ENCODE data around the gene CDH2. TPM values are rescaled to one million over a fixed set of nuclear protein-coding genes. Genes with fewer than 3 reads are reported as not detected.

Gene CDH2
- total RNA-seq, 1 experiment from 2014 or later = 42.3 TPM

- ATAC-seq = no peak
These were observed 6.6 kb upstream of the CDH2 start for GRCh38 chr18:28183418-28184078.

DNA sequence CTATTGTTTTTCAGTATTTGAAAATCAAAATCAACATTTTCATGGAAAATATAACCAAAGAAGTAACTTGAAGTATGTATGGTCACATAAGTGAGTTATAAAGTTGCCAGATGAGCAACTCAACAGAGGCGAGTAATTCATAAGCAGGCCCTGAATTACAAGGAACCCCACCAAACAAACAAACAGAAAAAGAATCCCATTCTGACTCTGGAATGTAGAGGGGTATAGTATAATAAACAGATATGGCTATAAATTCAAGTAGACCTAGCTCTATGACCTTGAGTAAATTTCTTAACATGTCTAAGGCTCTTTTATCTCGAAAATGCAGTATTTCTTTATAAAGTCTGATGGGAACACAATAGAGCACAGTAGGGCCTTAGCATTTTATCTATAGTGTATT lies 4.7 kb upstream of the CDH2 start:
- in situ Hi-C loops (cut with HindIII; ENCODE audit: low pct_unique_long_range_greater_than_20kb, low sequenced_read_pairs) (no loop called here), intact Hi-C loops (cut with micrococcal nuclease; ENCODE audit: unreplicated experiment) (no loop called here)
- Histone ChIP-seq H3K27ac (ENCODE audit: low read length) (no peak overlapping the region), H3K4me1 (ENCODE audit: control insufficient read depth, insufficient read depth, low read length) (no peaks in the 10 kb centered on the region; the same call in 1 of the 2 replicates), H3K9me3 (ENCODE audit: control insufficient read depth, insufficient read depth, low read depth, low read length) (no peaks in the 10 kb centered on the region), H3K27me3 (ENCODE audit: control insufficient read depth, insufficient read depth, low read length) (no peaks in the 10 kb centered on the region), H3K4me3 (ENCODE audit: low read depth in 2 of 2, low read length in 2 of 2) (no peak overlapping the region), H3K36me3 (ENCODE audit: control insufficient read depth, insufficient read depth, low read length) (no peaks in the 10 kb centered on the region)
- DNase-seq (ENCODE audit: low read depth, low spot score) (no peak), ATAC-seq (no peak)
- ChIA-PET POLR2A (no interaction called here), CTCF (no interaction called here)
- TF ChIP-seq, protein P1, sequence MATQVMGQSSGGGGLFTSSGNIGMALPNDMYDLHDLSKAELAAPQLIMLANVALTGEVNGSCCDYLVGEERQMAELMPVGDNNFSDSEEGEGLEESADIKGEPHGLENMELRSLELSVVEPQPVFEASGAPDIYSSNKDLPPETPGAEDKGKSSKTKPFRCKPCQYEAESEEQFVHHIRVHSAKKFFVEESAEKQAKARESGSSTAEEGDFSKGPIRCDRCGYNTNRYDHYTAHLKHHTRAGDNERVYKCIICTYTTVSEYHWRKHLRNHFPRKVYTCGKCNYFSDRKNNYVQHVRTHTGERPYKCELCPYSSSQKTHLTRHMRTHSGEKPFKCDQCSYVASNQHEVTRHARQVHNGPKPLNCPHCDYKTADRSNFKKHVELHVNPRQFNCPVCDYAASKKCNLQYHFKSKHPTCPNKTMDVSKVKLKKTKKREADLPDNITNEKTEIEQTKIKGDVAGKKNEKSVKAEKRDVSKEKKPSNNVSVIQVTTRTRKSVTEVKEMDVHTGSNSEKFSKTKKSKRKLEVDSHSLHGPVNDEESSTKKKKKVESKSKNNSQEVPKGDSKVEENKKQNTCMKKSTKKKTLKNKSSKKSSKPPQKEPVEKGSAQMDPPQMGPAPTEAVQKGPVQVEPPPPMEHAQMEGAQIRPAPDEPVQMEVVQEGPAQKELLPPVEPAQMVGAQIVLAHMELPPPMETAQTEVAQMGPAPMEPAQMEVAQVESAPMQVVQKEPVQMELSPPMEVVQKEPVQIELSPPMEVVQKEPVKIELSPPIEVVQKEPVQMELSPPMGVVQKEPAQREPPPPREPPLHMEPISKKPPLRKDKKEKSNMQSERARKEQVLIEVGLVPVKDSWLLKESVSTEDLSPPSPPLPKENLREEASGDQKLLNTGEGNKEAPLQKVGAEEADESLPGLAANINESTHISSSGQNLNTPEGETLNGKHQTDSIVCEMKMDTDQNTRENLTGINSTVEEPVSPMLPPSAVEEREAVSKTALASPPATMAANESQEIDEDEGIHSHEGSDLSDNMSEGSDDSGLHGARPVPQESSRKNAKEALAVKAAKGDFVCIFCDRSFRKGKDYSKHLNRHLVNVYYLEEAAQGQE (IDR thresholded peaks at IDR 0.05; ENCODE audit: insufficient read depth in 1 of 2, low read depth in 2 of 2, low read length in 1 of 2) = no peak
- TF ChIP-seq, protein P2, sequence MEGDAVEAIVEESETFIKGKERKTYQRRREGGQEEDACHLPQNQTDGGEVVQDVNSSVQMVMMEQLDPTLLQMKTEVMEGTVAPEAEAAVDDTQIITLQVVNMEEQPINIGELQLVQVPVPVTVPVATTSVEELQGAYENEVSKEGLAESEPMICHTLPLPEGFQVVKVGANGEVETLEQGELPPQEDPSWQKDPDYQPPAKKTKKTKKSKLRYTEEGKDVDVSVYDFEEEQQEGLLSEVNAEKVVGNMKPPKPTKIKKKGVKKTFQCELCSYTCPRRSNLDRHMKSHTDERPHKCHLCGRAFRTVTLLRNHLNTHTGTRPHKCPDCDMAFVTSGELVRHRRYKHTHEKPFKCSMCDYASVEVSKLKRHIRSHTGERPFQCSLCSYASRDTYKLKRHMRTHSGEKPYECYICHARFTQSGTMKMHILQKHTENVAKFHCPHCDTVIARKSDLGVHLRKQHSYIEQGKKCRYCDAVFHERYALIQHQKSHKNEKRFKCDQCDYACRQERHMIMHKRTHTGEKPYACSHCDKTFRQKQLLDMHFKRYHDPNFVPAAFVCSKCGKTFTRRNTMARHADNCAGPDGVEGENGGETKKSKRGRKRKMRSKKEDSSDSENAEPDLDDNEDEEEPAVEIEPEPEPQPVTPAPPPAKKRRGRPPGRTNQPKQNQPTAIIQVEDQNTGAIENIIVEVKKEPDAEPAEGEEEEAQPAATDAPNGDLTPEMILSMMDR (IDR thresholded peaks at IDR 0.05) = no peak
- TF ChIP-seq POLR2AphosphoS5 (IDR thresholded peaks at IDR 0.05; ENCODE audit: low read depth, low read length) = no peak
- TF ChIP-seq TCF7L2 (IDR thresholded peaks at IDR 0.05; ENCODE audit: low read depth, low read length) = no peak
- TF ChIP-seq SIN3A (IDR thresholded peaks at IDR 0.05; ENCODE audit: borderline replicate concordance, insufficient read depth, low read depth, low read length) = no peak
- no TSS peak for BruUV-seq (replicated peaks)

More at GRCh38 chr18:28183418-28184078, 6.6 kb upstream of the CDH2 start:
- Histone ChIP-seq H3K4me3 (ENCODE audit: low read depth in 2 of 2, low read length in 2 of 2) (no peak overlapping the region), H3K4me1 (ENCODE audit: control insufficient read depth, insufficient read depth, low read length) (no peaks in the 10 kb centered on the region; the same call in 1 of the 2 replicates), H3K27me3 (ENCODE audit: control insufficient read depth, insufficient read depth, low read length) (no peaks in the 10 kb centered on the region), H3K36me3 (ENCODE audit: control insufficient read depth, insufficient read depth, low read length) (no peaks in the 10 kb centered on the region), H3K27ac (ENCODE audit: low read length) (no peak overlapping the region), H3K9me3 (ENCODE audit: control insufficient read depth, insufficient read depth, low read depth, low read length) (no peaks in the 10 kb centered on the region)
- intact Hi-C loops (cut with micrococcal nuclease; ENCODE audit: unreplicated experiment) (no loop called here), in situ Hi-C loops (cut with HindIII; ENCODE audit: low pct_unique_long_range_greater_than_20kb, low sequenced_read_pairs) (no loop called here)
- CTCF ChIA-PET = no interaction called here
- POLR2A ChIA-PET = no interaction called here
- BruUV-seq (replicated peaks) = no TSS peak
- no peak for TF ChIP-seq TCF7L2 (IDR thresholded peaks at IDR 0.05; ENCODE audit: low read depth, low read length)
- no peak for TF ChIP-seq POLR2AphosphoS5 (IDR thresholded peaks at IDR 0.05; ENCODE audit: low read depth, low read length)
- TF ChIP-seq, protein P1 (IDR thresholded peaks at IDR 0.05; ENCODE audit: insufficient read depth in 1 of 2, low read depth in 2 of 2, low read length in 1 of 2) = no peak
- no peak for TF ChIP-seq SIN3A (IDR thresholded peaks at IDR 0.05; ENCODE audit: borderline replicate concordance, insufficient read depth, low read depth, low read length)
- TF ChIP-seq, protein P2 (IDR thresholded peaks at IDR 0.05) = no peak
- no peak for DNase-seq (ENCODE audit: low read depth, low spot score)
